Hepatocyte (in vitro differentiated cells): ENCODE measurements around the gene SIN3B.

Source experiments
- CTCF ChIP-seq: fragments of 200-600 bp; sonication (generic); IDR thresholded peaks from 2 replicates; pipeline ENCODE4 v1.5.1; 2016; ENCODE audit warnings: antibody characterized with exemption, mild to moderate bottlenecking; ENCODE audit not compliant: poor library complexity
- EZH2 ChIP-seq: fragments of 200-600 bp; sonication (generic); IDR thresholded peaks from 2 replicates; pipeline ENCODE4 v1.6.1; 2016; ENCODE audit warnings: antibody characterized with exemption, mild to moderate bottlenecking, borderline replicate concordance
- EZH2phosphoT487 ChIP-seq: fragments of 200-600 bp; sonication (generic); IDR thresholded peaks from one replicate; pipeline ENCODE4 v1.6.1; 2018; ENCODE audit warnings: antibody characterized with exemption, mild to moderate bottlenecking, low read depth, moderate library complexity; ENCODE audit not compliant: unreplicated experiment, severe bottlenecking

- no peak for TF ChIP-seq CTCF
- no peak for TF ChIP-seq EZH2
- no peak for TF ChIP-seq EZH2phosphoT487
Observed at GRCh38 chr19:16917401-16917800, 88.2 kb downstream of the SIN3B start.
